Activated CD4-positive, alpha-beta T cell treated with anti-CD3 and anti-CD28 coated beads, Interleukin-2, amount 50 U/mL, for 24 hours (primary cell): ENCODE results near the gene ASPG.

Experiments used
- DNase-seq, 2 donors: peaks; one replicate each; pipeline ENCODE4 v3.0.0-alpha.2; 2020; ENCODE audit warnings: low read depth in 1 of 2, low spot score in 1 of 2

ASPG gene

GRCh38 chr14:104135121-104135903, 49.8 kb downstream of the ASPG start:
- no peak for DNase-seq

DNA sequence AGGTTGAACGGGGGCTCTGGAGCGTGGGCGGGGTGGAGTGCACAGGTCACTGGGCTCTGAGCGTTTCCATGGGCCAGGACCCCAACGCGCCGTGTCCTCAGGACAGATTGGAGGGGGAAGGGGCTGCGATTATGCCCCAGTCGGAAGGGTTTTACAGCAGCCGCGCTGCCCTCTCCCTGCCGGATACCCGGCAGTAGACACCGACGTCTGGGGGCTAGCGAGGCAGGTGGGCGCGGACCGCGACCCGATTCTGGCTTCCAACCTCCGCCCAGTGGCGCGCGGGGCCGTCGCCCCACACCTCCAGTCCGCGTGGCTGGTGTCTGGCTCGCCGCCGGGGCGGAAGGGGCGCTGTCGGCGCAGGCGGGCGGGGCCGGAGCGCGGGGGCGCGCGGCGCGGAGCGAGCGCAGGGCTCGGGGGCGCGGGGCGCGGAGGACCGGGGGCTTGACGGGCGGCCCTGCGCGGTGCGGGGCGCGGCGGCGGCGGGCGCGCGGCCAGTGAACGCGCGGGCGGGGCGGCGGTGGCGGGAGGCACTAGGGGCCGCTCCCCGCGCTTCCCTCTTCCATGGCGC, 50.5 kb downstream of the ASPG start:
- no peak for DNase-seq

- DNase-seq, result no peak
Observed at GRCh38 chr14:104136472-104137296, 51.2 kb downstream of the ASPG start.

GRCh38 chr14:104137297-104138097, 52.0 kb downstream of the ASPG start:
- DNase-seq, result peak; percentile 46 to 48

- no peak for DNase-seq
Observed at GRCh38 chr14:104138098-104138717, 52.7 kb downstream of the ASPG start, which contains the start of gene KIF26A. Gene KIF26A, plus strand, starts transcription at chr14:104138587. Its CDS starts 136 bp downstream, at chr14:104138723.

DNA sequence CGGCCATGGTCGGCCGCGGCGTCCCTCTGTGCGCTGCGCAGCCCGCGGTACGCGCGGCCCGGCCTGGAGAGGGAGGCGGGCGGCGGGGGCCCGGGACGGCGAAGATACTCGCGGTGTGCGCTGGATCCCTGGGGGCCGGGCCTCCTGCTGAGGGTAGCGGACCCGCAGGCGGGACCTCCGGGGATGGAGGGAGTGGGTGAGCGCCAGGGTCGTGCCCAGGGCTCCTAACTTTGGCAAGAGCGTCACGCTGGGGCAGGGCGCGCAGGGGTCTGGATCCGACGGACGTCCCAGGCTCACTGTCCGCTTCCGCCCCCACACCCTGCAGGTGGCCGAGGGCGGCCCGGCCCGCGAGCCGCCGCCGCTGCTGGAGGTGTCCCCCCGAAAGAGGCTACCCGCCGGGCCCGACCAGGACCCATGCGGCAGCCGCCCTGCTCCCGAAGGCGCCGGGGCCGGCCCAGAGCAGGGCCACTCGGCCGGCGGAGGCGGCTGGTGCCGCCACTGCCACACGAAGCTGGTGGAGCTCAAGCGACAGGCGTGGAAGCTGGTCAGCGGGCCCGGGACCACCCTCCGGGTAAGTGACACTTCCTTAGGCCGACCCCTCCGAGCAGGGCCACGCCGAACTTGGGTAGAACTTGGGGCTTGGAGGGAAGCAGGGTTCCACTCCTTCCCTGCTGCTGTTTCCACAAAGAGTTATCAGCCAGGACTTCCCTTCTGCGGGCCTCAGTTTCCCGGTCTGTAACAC, 53.4 kb downstream of the ASPG start:
- DNase-seq, result no peak

GRCh38 chr14:104139460-104140212, 54.1 kb downstream of the ASPG start:
- no peak for DNase-seq

- no peak for DNase-seq
Observed at GRCh38 chr14:104140213-104140462, 54.6 kb downstream of the ASPG start.

GRCh38 chr14:104140463-104141331, 55.2 kb downstream of the ASPG start:
- DNase-seq, result no peak

DNA sequence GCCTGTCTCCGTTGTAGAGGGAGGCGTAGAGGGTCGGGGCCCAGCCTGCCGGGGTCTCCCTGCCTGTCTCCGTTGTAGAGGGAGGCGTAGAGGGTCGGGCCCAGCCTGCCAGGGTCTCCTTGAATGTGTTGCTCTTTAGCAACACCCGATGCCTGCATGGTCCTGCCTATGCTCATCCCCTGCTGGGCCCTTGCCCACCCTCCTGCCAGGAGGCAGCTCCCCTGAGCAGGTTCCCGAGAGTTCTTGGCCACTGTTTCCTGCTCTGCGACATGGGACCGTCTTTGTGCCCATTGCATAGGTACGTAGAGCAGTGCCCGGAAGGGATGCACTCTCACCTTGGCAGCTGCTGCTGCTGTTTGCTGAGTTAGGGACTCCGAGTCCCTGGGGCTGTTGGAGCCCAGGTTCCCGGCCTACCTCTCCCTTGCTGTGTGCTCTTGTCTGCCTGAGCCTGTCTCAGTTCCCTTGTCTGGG, 56.2 kb downstream of the ASPG start:
- DNase-seq, result no peak

DNA sequence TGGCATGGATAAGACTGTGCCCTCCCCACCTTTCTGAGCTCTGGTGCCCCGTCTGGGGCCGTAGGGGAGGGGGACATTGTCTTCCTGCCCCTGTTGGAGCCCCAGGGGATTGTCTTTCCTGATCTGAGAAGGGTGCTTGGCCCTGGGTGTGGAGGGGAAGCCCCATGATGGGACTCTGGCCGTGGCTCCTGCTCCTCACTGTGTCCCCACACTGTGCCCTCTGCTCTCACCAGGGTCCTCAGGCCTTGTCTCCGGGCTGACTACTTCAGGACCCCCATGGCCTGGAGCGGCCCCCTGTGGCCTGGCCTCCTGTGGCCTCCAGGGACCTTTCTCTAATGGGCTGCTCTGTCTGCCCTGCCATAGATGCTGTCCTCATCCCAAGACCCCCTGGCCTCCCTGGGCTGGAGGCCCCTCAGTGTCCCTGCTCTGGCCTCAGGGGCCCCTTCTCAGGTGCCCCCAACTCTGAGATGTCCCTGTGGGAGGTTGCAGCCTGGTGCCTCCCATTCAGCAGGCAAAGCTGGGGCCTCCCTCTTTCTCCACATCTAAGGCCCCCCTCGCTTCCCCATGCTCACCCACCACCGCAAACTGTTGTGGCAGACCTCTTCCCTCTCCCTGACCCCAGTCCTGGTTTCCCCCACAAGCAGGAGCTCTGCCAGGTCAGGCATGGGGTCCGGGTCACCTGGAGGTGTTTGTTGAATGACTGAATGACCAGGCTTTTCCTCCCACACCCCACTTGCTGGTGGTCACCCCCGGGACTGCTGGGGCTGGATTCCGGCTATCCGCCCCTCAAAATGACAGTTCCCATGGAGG, 56.8 kb downstream of the ASPG start:
- no peak for DNase-seq

GRCh38 chr14:104142946-104143470, 57.5 kb downstream of the ASPG start:
- DNase-seq, result no peak

DNA sequence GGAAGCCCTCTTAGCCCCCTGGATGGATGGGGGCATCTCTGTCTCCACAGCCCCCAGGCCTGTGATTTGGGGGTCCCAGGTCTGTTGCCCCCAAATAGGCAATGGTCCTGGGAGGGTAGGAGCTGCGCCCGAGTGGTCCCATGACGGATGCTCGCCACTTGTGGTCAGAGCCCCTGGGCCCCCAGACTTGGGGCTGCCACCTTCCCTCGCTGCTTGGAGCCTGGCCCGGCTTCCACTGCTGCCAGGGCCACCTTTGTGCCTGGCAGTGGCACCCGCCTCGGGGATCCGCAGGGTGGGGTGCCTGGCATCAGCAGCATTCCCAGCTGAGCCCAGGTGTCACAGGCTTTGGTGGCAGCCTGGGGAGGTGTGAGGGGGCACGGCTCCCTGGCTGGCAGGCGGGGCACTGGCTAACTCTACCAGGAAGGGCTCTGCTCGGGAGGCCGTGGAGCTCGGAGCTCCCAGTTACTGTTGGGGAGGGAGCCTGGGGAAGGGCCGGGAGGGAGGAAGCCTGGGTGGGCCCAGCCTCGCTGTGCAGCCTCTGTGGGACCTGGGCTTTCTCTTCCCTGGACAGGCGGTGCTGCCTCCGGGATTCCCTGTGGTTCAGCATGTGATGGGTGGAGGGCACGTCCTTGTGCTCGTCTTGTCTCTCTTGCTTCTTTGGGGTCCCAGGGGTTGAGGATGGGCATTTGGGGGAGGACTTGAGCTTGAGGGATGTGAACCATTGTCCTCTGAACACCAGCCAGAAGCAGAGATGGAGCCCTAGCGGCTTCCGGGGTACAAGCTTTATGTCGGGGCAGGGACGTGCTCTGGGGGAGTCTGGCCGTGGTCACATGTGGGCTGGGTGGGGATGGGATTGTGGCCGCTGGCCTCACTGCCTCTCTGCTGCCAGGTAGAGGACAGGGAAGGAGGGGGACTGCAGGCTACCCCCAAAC, 58.3 kb downstream of the ASPG start:
- DNase-seq, result no peak

DNA sequence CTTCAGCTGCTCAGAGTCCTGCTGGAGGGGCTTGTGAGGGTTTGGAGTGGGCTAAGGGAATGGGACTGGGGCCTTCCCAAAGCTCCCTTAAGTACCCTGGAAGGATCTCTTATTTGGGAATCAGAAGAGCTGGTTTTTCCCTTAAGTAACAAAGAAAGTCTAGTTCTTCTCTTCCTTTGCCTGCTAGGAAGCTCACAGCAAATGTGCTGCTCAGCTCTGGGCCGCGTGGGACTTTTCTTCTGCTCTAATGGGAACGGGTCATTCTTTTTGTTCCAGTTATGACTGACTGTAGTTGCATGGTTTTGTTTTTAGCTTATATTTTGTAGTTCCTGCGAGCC, 58.9 kb downstream of the ASPG start:
- no peak for DNase-seq

DNA sequence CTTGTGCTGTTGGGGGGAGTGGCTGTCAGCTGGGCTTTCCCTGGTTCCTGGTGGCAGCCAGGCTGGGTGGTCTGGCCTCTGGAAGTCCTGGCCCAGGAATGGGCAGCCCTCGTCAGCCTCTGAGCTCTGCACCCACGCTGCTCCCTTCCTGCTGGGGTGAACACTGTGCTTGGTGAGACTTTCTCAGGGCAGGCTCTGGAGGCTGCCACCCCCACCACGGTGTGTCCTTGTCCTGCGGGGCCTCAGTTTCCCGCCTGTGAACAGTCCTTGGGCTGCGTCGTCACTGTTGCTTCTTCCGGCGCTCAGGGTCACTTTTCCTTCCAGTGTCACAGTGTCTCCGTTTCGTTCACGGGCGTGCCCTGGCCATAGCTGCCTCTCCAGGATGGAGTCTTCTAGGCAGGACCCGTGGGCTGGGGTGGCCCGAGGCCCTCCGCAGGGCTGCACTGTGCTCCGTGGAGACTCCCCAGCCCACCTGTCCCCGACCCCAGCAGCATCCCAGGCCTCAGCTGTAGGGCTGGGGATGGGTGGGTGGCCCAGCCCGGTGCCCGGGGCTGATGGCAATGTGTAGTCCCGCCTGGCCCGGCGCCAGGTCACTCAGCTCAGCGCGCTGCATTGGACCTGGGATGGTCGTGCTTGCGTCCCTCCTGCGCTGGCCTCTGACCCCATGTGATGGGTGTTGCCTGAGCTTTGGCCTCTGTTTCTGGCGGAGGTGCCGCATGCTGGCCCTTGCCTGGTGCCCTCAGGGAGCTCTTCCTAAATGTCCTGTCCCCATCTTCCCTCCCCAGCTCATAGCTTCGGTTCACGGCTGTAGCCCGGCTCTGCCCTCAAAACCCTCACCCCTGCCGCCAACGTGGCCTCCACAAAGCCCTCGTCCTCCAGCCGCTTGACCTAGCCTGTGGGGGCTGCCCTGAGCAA, 59.7 kb downstream of the ASPG start:
- DNase-seq, result no peak
